Upper lobe of left lung (tissue), 6 donors: ENCODE results near the gene PEX10. TPM values are rescaled to one million over a fixed set of nuclear protein-coding genes. Genes with fewer than 3 reads are reported as not detected.
A peak's percentile ranks its signal among the peaks of the same experiment; 100 is the strongest.

Source experiments
- ATAC-seq, 2 donors: fragments of 200-7000 bp; cut with Tn5 transposase; one replicate each; pipeline ENCODE4 v1.9.1; 2022; ENCODE audit warnings: mild to moderate bottlenecking in 2 of 2, moderate library complexity in 2 of 2; ENCODE audit not compliant: low FRiP score in 2 of 2
- DNase-seq, 2 donors: peaks; one replicate each; pipeline ENCODE4 v3.0.0-alpha.2; 2019 to 2020
- H3K27ac ChIP-seq, 4 donors: fragments of 200-600 bp; sonication (generic); one replicate each; pipeline ENCODE4 v1.5.1; 2016 to 2019
- H3K27me3 ChIP-seq, 4 donors: fragments of 200-600 bp; sonication (generic); one replicate each; pipeline ENCODE4 v1.5.1; 2017 to 2019
- H3K36me3 ChIP-seq, 4 donors: fragments of 200-600 bp; sonication (generic); one replicate each; pipeline ENCODE4 v1.5.1; 2016 to 2019
- H3K4me1 ChIP-seq, 4 donors: fragments of 200-600 bp; sonication (generic); one replicate each; pipeline ENCODE4 v1.5.1; 2018 to 2019
- H3K4me3 ChIP-seq, 4 donors: fragments of 200-600 bp; sonication (generic); one replicate each; pipeline ENCODE4 v1.5.1; 2017 to 2019; ENCODE audit warnings: mild to moderate bottlenecking in 2 of 4, moderate library complexity in 1 of 4
- H3K9me3 ChIP-seq, 4 donors: fragments of 200-600 bp; sonication (generic); one replicate each; pipeline ENCODE4 v1.5.1; 2018 to 2019
- CTCF ChIP-seq, 6 experiments: fragments of 450-650 bp in 4 of 6; fragments of 200-600 bp in 2 of 6; sonication (generic) in 2 of 6; IDR thresholded peaks; one replicate each; pipeline ENCODE4 v1.5.1; 2016 to 2019; ENCODE audit warnings: antibody characterized with exemption in 6 of 6
- EP300 ChIP-seq, 4 donors: sonication (generic); formaldehyde crosslinking; IDR thresholded peaks; one replicate each; pipeline ENCODE4 v1.5.1; 2017; ENCODE audit warnings: antibody characterized with exemption in 4 of 4, control low read depth in 2 of 4
- POLR2A ChIP-seq, 4 donors: fragments of 450-650 bp; IDR thresholded peaks; one replicate each; pipeline ENCODE4 v1.5.1; 2016 to 2017; ENCODE audit warnings: antibody characterized with exemption in 4 of 4, mild to moderate bottlenecking in 2 of 4
- POLR2AphosphoS5 ChIP-seq, 2 donors: sonication (generic); formaldehyde crosslinking; IDR thresholded peaks; one replicate each; pipeline ENCODE4 v1.5.1; 2017; ENCODE audit warnings: antibody characterized with exemption in 2 of 2
- WGBS, 2 donors: methylation state at CpG; one replicate each; pipeline ENCODE4 v1.1.5; 2017 to 2018; 5-methylcytosine and 5-hydroxymethylcytosine counted together
- total RNA-seq, 6 donors: library from RNA; depleted of rRNA in 4 of 6; stranded (reverse); fragments of >200 nt in 4 of 6; gene quantifications; one replicate each; pipeline versions ENCODE4 v1.1.0 to v1.2.1, GENCODE V29; 2016 to 2021
- donor health status: DM: no; HTN: no; CAD: no; lungs with moderate emphysema.
- donor health status: DM: no; HTN: yes; CAD: no; lungs with severe emphysema.

PEX10 gene
- total RNA-seq, 6 donors from 2014 or later: 15.7 to 32.1 (median 19.9) TPM

GRCh38 chr1:2360588-2361364 is 51.6 kb downstream of the PEX10 start:
- WGBS, 2 donors: 55 to 73% methylated on average over 11 of the region's 11 CpGs
- H3K36me3 ChIP-seq: peaks cover 0 to 2% (median 0%) of the 10 kb centered on the region in 4 donors
- H3K27ac ChIP-seq: no peak overlapping the region
- H3K27me3 ChIP-seq: no peaks in the 10 kb centered on the region
- H3K9me3 ChIP-seq: no peaks in the 10 kb centered on the region
- no peak for ATAC-seq
- no peaks in the 10 kb centered on the region for H3K4me1 ChIP-seq
- no peak for TF ChIP-seq EP300 (IDR thresholded peaks at IDR 0.05)
- TF ChIP-seq POLR2A (IDR thresholded peaks at IDR 0.05): no peak
- TF ChIP-seq POLR2AphosphoS5 (IDR thresholded peaks at IDR 0.05): no peak
- no peak for TF ChIP-seq CTCF (IDR thresholded peaks at IDR 0.05)
- no peak overlapping the region for H3K4me3 ChIP-seq
- no peak for DNase-seq

GRCh38 chr1:2358651-2359640 is 53.4 kb downstream of the PEX10 start:
- H3K27ac ChIP-seq: no peak overlapping the region
- H3K36me3 ChIP-seq: peaks cover 0 to 2% (median 0%) of the 10 kb centered on the region in 4 donors
- H3K4me1 ChIP-seq: no peaks in the 10 kb centered on the region
- no peak for ATAC-seq
- H3K4me3 ChIP-seq: no peak overlapping the region
- no peak for TF ChIP-seq POLR2A (IDR thresholded peaks at IDR 0.05)
- no peak for TF ChIP-seq EP300 (IDR thresholded peaks at IDR 0.05)
- TF ChIP-seq POLR2AphosphoS5 (IDR thresholded peaks at IDR 0.05): no peak
- no peak for TF ChIP-seq CTCF (IDR thresholded peaks at IDR 0.05)
- H3K27me3 ChIP-seq: no peaks in the 10 kb centered on the region
- 82 to 85% methylated on average over 19 to 24 of the region's 24 CpGs for WGBS, 2 donors
- H3K9me3 ChIP-seq: no peaks in the 10 kb centered on the region
- peak in 1 of 2 donors; percentile 69 for DNase-seq

GRCh38 chr1:2358072-2358471 is 54.3 kb downstream of the PEX10 start:
- 92 to 95% methylated on average over 5 to 11 of the region's 13 CpGs for WGBS, 2 donors
- ATAC-seq: no peak
- H3K4me1 ChIP-seq: no peaks in the 10 kb centered on the region

More at GRCh38 chr1:2358072-2358471, 54.3 kb downstream of the PEX10 start:
- H3K27me3 ChIP-seq: no peaks in the 10 kb centered on the region
- TF ChIP-seq EP300 (IDR thresholded peaks at IDR 0.05) (no peak), CTCF (IDR thresholded peaks at IDR 0.05) (no peak), POLR2AphosphoS5 (IDR thresholded peaks at IDR 0.05) (no peak), POLR2A (IDR thresholded peaks at IDR 0.05) (no peak)
- no peaks in the 10 kb centered on the region for H3K9me3 ChIP-seq
- peaks cover 0 to 2% (median 0%) of the 10 kb centered on the region in 4 donors for H3K36me3 ChIP-seq
- no peak overlapping the region for H3K4me3 ChIP-seq
- no peak overlapping the region for H3K27ac ChIP-seq
- DNase-seq: no peak
